ENCODE measurements around the gene SLC30A2. TPM values are rescaled to one million over a fixed set of nuclear protein-coding genes. Genes with fewer than 3 reads are reported as not detected.
A peak's percentile ranks its signal among the peaks of the same experiment; 100 is the strongest.

Gene SLC30A2
- total and polyA plus RNA-seq, 9 of the 15 experiments (the other 6 are each of a cell fraction or from before 2014, with no cell fraction given): 0.01 to 0.18 (median 0.06) TPM; not detected in 3

DNA sequence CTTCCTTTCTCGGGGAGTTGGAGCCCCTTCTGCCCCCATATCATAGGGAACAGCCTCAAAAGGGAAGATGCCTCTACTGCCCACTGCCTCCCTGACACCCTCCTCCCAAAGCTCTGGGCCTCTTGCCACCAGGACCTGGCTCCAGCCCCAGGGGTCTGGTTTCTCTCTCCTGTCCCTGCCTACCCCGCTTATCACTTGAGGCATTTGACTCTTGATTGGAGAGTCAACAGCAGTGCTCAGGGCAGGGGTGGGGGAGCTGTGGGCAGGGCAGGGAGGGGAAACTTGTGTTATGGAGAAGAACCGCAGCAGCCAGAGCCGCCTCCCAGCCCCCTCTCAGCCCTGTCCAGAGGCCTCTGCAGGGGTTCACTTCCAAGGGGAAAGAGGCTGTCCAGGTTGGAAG is 20.9 kb upstream of the SLC30A2 start (continued):
- TF ChIP-seq ELF1 (tag; IDR thresholded peaks at IDR 0.05) (no peak), GATA2 (CRISPR knock-in tag; IDR thresholded peaks at IDR 0.05) (peak; percentile 14; the same call in 1 of the 2 replicates), ZNF239 (CRISPR knock-in tag; IDR thresholded peaks at IDR 0.05) (no peak), ZNF75A (CRISPR knock-in tag; IDR thresholded peaks at IDR 0.05) (no peak), MTA1 (IDR thresholded peaks at IDR 0.05; ENCODE audit: borderline replicate concordance) (peak; percentile 57; the same call in 1 of the 2 replicates), TBL1XR1 (IDR thresholded peaks at IDR 0.05; ENCODE audit: low read length in 2 of 2) (no peak), GATAD2A (IDR thresholded peaks at IDR 0.05) (0 out of 2 replicates have a peak, but pooled peaks have one; percentile 54), ZBTB7A (IDR thresholded peaks at IDR 0.05; ENCODE audit: borderline replicate concordance, control insufficient read depth, low read depth, low read length) (no peak), YY1 (IDR thresholded peaks at IDR 0.05; ENCODE audit: borderline replicate concordance in 1 of 3, control insufficient read depth in 1 of 3, extremely low read depth in 1 of 3, insufficient read depth in 3 of 3, insufficient read length in 1 of 3, insufficient replicate concordance in 2 of 3, low read depth in 1 of 3, low read length in 2 of 3) (no peak), MCM2 (IDR thresholded peaks at IDR 0.05; ENCODE audit: low read depth) (no peak), ZNF780A (CRISPR knock-in tag; IDR thresholded peaks at IDR 0.05) (no peak), NFIC (IDR thresholded peaks at IDR 0.05) (peak; percentile 42), NFE2L1 (tag; IDR thresholded peaks at IDR 0.05; ENCODE audit: borderline replicate concordance, low read depth) (no peak), EP300 (IDR thresholded peaks at IDR 0.05; ENCODE audit: low read length) (peak; percentile 34; the same call in 1 of the 2 replicates), ETV6 (IDR thresholded peaks at IDR 0.05; ENCODE audit: borderline replicate concordance in 1 of 2, low read depth in 2 of 2, low read length in 1 of 2) (no peak), ETV6 (CRISPR knock-in tag; IDR thresholded peaks at IDR 0.05; ENCODE audit: borderline replicate concordance) (no peak), MAZ (CRISPR knock-in tag; conservative IDR thresholded peaks at IDR 0.05 in 1 of 2, IDR thresholded peaks at IDR 0.05 in 1 of 2) (peak in 1 of 2 experiments; percentile 41; a peak in 1 of 4 replicates), HSF4 (CRISPR knock-in tag; IDR thresholded peaks at IDR 0.05; ENCODE audit: borderline replicate concordance) (no peak), ZFP36 (IDR thresholded peaks at IDR 0.05; ENCODE audit: low read depth, low read length, partially characterized antibody) (peak; percentile 17)
- TF ChIP-seq, protein P1, sequence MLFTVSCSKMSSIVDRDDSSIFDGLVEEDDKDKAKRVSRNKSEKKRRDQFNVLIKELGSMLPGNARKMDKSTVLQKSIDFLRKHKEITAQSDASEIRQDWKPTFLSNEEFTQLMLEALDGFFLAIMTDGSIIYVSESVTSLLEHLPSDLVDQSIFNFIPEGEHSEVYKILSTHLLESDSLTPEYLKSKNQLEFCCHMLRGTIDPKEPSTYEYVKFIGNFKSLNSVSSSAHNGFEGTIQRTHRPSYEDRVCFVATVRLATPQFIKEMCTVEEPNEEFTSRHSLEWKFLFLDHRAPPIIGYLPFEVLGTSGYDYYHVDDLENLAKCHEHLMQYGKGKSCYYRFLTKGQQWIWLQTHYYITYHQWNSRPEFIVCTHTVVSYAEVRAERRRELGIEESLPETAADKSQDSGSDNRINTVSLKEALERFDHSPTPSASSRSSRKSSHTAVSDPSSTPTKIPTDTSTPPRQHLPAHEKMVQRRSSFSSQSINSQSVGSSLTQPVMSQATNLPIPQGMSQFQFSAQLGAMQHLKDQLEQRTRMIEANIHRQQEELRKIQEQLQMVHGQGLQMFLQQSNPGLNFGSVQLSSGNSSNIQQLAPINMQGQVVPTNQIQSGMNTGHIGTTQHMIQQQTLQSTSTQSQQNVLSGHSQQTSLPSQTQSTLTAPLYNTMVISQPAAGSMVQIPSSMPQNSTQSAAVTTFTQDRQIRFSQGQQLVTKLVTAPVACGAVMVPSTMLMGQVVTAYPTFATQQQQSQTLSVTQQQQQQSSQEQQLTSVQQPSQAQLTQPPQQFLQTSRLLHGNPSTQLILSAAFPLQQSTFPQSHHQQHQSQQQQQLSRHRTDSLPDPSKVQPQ (CRISPR knock-in tag; IDR thresholded peaks at IDR 0.05; ENCODE audit: borderline replicate concordance): no peak
- TF ChIP-seq, protein P2, sequence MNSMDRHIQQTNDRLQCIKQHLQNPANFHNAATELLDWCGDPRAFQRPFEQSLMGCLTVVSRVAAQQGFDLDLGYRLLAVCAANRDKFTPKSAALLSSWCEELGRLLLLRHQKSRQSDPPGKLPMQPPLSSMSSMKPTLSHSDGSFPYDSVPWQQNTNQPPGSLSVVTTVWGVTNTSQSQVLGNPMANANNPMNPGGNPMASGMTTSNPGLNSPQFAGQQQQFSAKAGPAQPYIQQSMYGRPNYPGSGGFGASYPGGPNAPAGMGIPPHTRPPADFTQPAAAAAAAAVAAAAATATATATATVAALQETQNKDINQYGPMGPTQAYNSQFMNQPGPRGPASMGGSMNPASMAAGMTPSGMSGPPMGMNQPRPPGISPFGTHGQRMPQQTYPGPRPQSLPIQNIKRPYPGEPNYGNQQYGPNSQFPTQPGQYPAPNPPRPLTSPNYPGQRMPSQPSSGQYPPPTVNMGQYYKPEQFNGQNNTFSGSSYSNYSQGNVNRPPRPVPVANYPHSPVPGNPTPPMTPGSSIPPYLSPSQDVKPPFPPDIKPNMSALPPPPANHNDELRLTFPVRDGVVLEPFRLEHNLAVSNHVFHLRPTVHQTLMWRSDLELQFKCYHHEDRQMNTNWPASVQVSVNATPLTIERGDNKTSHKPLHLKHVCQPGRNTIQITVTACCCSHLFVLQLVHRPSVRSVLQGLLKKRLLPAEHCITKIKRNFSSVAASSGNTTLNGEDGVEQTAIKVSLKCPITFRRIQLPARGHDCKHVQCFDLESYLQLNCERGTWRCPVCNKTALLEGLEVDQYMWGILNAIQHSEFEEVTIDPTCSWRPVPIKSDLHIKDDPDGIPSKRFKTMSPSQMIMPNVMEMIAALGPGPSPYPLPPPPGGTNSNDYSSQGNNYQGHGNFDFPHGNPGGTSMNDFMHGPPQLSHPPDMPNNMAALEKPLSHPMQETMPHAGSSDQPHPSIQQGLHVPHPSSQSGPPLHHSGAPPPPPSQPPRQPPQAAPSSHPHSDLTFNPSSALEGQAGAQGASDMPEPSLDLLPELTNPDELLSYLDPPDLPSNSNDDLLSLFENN (IDR thresholded peaks at IDR 0.05; ENCODE audit: low read depth in 2 of 2, low read length in 2 of 2): no peak
- TF ChIP-seq, protein P3, sequence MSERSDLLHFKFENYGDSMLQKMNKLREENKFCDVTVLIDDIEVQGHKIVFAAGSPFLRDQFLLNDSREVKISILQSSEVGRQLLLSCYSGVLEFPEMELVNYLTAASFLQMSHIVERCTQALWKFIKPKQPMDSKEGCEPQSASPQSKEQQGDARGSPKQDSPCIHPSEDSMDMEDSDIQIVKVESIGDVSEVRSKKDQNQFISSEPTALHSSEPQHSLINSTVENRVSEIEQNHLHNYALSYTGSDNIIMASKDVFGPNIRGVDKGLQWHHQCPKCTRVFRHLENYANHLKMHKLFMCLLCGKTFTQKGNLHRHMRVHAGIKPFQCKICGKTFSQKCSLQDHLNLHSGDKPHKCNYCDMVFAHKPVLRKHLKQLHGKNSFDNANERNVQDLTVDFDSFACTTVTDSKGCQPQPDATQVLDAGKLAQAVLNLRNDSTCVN (CRISPR knock-in tag; IDR thresholded peaks at IDR 0.05): no peak
